ENCODE measurements around the gene CYSRT1. TPM values are rescaled to one million over a fixed set of nuclear protein-coding genes. Genes with fewer than 3 reads are reported as not detected.
A peak's percentile ranks its signal among the peaks of the same experiment; 100 is the strongest.

The CYSRT1 gene
- polyA plus RNA-seq, 3 donors, result 0.17 TPM; not detected in 2

- Mint-ChIP-seq H3K27ac (no peak overlapping the region), H3K9me3 (no peaks in the 10 kb centered on the region), H3K36me3 (peaks cover 13 to 24% of the 10 kb centered on the region in 2 donors), H3K27me3 (ENCODE audit: low read depth in 3 of 3) (peaks cover 3 to 22% (median 14%) of the 10 kb centered on the region in 3 donors), H3K4me3 (no peak overlapping the region), H3K4me1 (peaks cover 10% of the 10 kb centered on the region)
- H3K79me2 ChIP-seq (ENCODE audit: insufficient read depth, low read length), result no peaks in the 10 kb centered on the region
- no peaks in the 10 kb centered on the region for H3K9me3 ChIP-seq (replicated peaks in 1 of 2; ENCODE audit: control insufficient read depth in 1 of 2, insufficient read depth in 1 of 2, low read length in 2 of 2)
- no peak overlapping the region for H3K4me3 ChIP-seq (replicated peaks in 1 of 3; ENCODE audit: low read depth in 2 of 3, low read length in 3 of 3)
- peak overlapping the region in 1 of 2 donors; percentile 20 for H3K27ac ChIP-seq (ENCODE audit: low read depth in 1 of 2, low read length in 2 of 2)
- no peaks in the 10 kb centered on the region for H4K20me1 ChIP-seq (ENCODE audit: insufficient read depth, low read length)
- WGBS (ENCODE audit: insufficient coverage), result 93% methylated on average over 30 of the region's 30 CpGs
- no peak overlapping the region for H3K9ac ChIP-seq (ENCODE audit: insufficient read depth, low read length, poor library complexity, severe bottlenecking)
- H3K4me1 ChIP-seq (ENCODE audit: control insufficient read depth in 1 of 2, insufficient read depth in 2 of 2, low read length in 2 of 2), result peaks cover 18 to 35% of the 10 kb centered on the region in 2 donors
- no peak overlapping the region for H2AFZ ChIP-seq (ENCODE audit: insufficient read depth, low read depth, low read length, poor library complexity, severe bottlenecking)
- TF ChIP-seq CTCF (IDR thresholded peaks at IDR 0.05), result no peak
- intact Hi-C loops (cut with micrococcal nuclease), result no loop called here
- DNase-seq, result no peak
- H3K27me3 ChIP-seq (ENCODE audit: control insufficient read depth in 2 of 2, insufficient read depth in 2 of 2, low read length in 2 of 2), result peaks cover 0 to 14% of the 10 kb centered on the region in 2 donors
- peaks cover 29 to 33% of the 10 kb centered on the region in 2 donors for H3K36me3 ChIP-seq (replicated peaks in 1 of 2; ENCODE audit: control insufficient read depth in 1 of 2, insufficient read depth in 2 of 2, low read length in 2 of 2)
- H3K4me2 ChIP-seq (replicated peaks; ENCODE audit: extremely low read depth, low read length, poor library complexity, severe bottlenecking), result no peak overlapping the region
These were observed 6.7 kb upstream of the CYSRT1 start for GRCh38 chr9:137218212-137218753.

- H3K4me2 ChIP-seq (replicated peaks; ENCODE audit: extremely low read depth, low read length, poor library complexity, severe bottlenecking), result no peak overlapping the region
These were observed 6.2 kb upstream of the CYSRT1 start for GRCh38 chr9:137218754-137219271.

More at GRCh38 chr9:137218754-137219271, 6.2 kb upstream of the CYSRT1 start:
- Histone ChIP-seq H3K9me3 (replicated peaks in 1 of 2; ENCODE audit: control insufficient read depth in 1 of 2, insufficient read depth in 1 of 2, low read length in 2 of 2) (no peaks in the 10 kb centered on the region), H3K36me3 (replicated peaks in 1 of 2; ENCODE audit: control insufficient read depth in 1 of 2, insufficient read depth in 2 of 2, low read length in 2 of 2) (peaks cover 24 to 29% of the 10 kb centered on the region in 2 donors), H3K4me1 (ENCODE audit: control insufficient read depth in 1 of 2, insufficient read depth in 2 of 2, low read length in 2 of 2) (peaks cover 18 to 38% of the 10 kb centered on the region in 2 donors), H3K27ac (ENCODE audit: low read depth in 1 of 2, low read length in 2 of 2) (peak overlapping the region in 1 of 2 donors; percentile 20), H4K20me1 (ENCODE audit: insufficient read depth, low read length) (no peaks in the 10 kb centered on the region), H3K79me2 (ENCODE audit: insufficient read depth, low read length) (no peaks in the 10 kb centered on the region), H3K27me3 (ENCODE audit: control insufficient read depth in 2 of 2, insufficient read depth in 2 of 2, low read length in 2 of 2) (peaks cover 0 to 14% of the 10 kb centered on the region in 2 donors), H2AFZ (ENCODE audit: insufficient read depth, low read depth, low read length, poor library complexity, severe bottlenecking) (no peak overlapping the region), H3K4me3 (replicated peaks in 1 of 3; ENCODE audit: low read depth in 2 of 3, low read length in 3 of 3) (no peak overlapping the region), H3K9ac (ENCODE audit: insufficient read depth, low read length, poor library complexity, severe bottlenecking) (no peak overlapping the region)
- 61% methylated on average over 11 of the region's 12 CpGs for WGBS (ENCODE audit: insufficient coverage)
- no peak for DNase-seq
- intact Hi-C loops (cut with micrococcal nuclease), result no loop called here
- H3K27ac Mint-ChIP-seq, result no peak overlapping the region
- no peaks in the 10 kb centered on the region for H3K9me3 Mint-ChIP-seq
- H3K36me3 Mint-ChIP-seq, result peaks cover 13 to 24% of the 10 kb centered on the region in 2 donors
- no peak for TF ChIP-seq CTCF (IDR thresholded peaks at IDR 0.05)
- peaks cover 3 to 22% (median 14%) of the 10 kb centered on the region in 3 donors for H3K27me3 Mint-ChIP-seq (ENCODE audit: low read depth in 3 of 3)
- peaks cover 10% of the 10 kb centered on the region for H3K4me1 Mint-ChIP-seq
- no peak overlapping the region for H3K4me3 Mint-ChIP-seq
